HL-60 (cell line): ENCODE results near the gene RNF220.

Experiments
- CTCF ChIP-seq: IDR thresholded peaks from one replicate; pipeline ENCODE4 v1.5.1; 2011; ENCODE audit warnings: low read length, control low read depth, inconsistent platforms; ENCODE audit not compliant: insufficient read depth
- POLR2AphosphoS5 ChIP-seq: IDR thresholded peaks from 2 replicates; pipeline ENCODE4 v1.6.1; 2012; ENCODE audit warnings: low read depth
- SPI1 ChIP-seq: IDR thresholded peaks from 2 replicates; pipeline ENCODE4 v1.6.1; 2012; ENCODE audit warnings: low read depth, mild to moderate bottlenecking, borderline replicate concordance

GRCh38 chr1:44484155-44484688 is 79.2 kb downstream of the RNF220 start:
- TF ChIP-seq SPI1 (no peak), CTCF (no peak), POLR2AphosphoS5 (no peak)
